ENCODE data around the gene TOP3A. TPM values are rescaled to one million over a fixed set of nuclear protein-coding genes. Genes with fewer than 3 reads are reported as not detected.

TOP3A gene
- total RNA-seq, 4 donors from 2014 or later, result 22.9 to 47.2 (median 27.5) TPM

DNA sequence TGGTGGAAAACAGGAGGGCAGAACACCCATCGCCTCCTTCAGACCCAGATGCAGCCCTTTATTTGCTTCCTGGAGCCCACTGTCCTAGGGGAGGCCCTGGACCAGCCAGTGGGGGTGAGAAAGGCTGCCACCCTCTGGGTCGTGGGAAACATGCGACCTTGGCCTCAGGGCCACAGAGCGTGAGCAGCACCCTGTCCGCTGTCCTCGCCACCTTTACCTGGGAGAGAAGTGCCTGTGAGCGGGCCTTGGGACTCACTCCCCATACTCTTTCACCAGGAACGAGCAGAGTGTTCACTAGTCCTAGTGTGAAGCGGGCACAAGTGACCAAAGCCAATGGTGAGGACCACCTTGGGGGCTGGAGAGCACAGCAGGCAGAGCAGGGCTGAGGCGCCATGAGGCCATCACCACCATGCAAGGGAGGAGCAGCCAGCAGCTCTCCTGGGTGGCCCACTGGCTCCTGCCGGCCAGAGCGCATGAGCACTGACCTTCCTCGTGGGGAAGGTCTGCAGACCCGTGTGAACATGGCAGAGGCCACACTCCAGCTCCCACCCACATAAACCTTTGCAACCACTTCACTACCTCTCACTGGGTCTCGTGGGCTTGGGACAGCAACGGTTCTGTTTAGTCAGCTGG is 8.8 kb upstream of the TOP3A start:
- TF ChIP-seq POLR2AphosphoS5 (IDR thresholded peaks at IDR 0.05) (no peak), POLR2A (IDR thresholded peaks at IDR 0.05) (no peak), EP300 (IDR thresholded peaks at IDR 0.05) (no peak)
- TF ChIP-seq, protein P1, sequence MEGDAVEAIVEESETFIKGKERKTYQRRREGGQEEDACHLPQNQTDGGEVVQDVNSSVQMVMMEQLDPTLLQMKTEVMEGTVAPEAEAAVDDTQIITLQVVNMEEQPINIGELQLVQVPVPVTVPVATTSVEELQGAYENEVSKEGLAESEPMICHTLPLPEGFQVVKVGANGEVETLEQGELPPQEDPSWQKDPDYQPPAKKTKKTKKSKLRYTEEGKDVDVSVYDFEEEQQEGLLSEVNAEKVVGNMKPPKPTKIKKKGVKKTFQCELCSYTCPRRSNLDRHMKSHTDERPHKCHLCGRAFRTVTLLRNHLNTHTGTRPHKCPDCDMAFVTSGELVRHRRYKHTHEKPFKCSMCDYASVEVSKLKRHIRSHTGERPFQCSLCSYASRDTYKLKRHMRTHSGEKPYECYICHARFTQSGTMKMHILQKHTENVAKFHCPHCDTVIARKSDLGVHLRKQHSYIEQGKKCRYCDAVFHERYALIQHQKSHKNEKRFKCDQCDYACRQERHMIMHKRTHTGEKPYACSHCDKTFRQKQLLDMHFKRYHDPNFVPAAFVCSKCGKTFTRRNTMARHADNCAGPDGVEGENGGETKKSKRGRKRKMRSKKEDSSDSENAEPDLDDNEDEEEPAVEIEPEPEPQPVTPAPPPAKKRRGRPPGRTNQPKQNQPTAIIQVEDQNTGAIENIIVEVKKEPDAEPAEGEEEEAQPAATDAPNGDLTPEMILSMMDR (IDR thresholded peaks at IDR 0.05), result no peak
- H3K9me3 ChIP-seq, result no peaks in the 10 kb centered on the region
- no peak overlapping the region for H3K4me3 ChIP-seq
- no peaks in the 10 kb centered on the region for H3K27me3 ChIP-seq
- DNase-seq (ENCODE audit: low spot score in 2 of 2), result no peak
- WGBS, result 83% methylated on average over 10 of the region's 16 CpGs
- peaks cover 25% of the 10 kb centered on the region for H3K4me1 ChIP-seq
- no peak overlapping the region for H3K27ac ChIP-seq
- H3K36me3 ChIP-seq, result peaks cover 74% of the 10 kb centered on the region

DNA sequence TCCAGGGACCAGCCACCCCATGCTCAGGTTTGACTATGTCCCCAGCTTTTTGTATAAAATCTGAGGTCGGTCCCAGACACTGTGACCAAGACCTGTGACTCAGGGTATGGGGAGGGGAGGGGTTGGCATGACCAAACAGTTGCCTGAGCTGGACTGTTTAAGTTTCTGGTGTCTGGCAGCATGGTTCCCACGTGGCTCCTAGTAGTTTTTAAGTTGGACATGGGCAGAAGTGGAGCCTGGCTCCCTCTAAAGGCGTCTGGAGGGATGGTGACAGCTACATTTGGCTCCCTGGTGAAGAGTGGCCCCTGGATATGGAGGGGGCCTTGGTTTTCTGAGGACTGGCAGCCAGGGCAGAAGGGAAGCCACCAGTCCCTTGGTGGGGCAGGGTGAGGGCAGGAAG is 8.2 kb upstream of the TOP3A start:
- 62% methylated on average over 3 of the region's 3 CpGs for WGBS
- H3K4me3 ChIP-seq, result no peak overlapping the region
- no peak for DNase-seq (ENCODE audit: low spot score in 2 of 2)
- H3K27ac ChIP-seq, result no peak overlapping the region
- no peaks in the 10 kb centered on the region for H3K9me3 ChIP-seq
- H3K27me3 ChIP-seq, result no peaks in the 10 kb centered on the region
- H3K4me1 ChIP-seq, result peaks cover 31% of the 10 kb centered on the region
- H3K36me3 ChIP-seq, result peaks cover 68% of the 10 kb centered on the region
- TF ChIP-seq, protein P1 (IDR thresholded peaks at IDR 0.05), result no peak
- TF ChIP-seq POLR2A (IDR thresholded peaks at IDR 0.05), result no peak
- TF ChIP-seq POLR2AphosphoS5 (IDR thresholded peaks at IDR 0.05), result no peak
- no peak for TF ChIP-seq EP300 (IDR thresholded peaks at IDR 0.05)

DNA sequence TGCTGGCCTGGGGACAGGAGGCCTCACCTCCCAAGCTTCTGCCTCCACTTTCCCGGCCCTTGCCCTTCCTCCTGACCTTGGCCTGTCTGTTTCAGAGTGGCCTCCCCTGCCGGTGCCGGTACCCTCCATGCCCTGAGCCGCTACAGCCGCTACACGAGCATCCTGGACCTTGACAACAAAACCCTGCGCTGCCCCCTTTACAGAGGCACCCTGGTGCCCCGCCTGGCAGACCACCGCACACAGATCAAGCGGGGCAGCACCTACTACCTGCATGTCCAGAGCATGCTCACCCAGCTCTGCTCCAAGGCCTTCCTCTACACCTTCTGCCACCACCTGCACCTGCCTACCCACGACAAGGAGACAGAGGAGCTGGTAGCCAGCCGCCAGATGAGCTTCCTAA is 7.7 kb upstream of the TOP3A start:
- peaks cover 65% of the 10 kb centered on the region for H3K36me3 ChIP-seq
- H3K9me3 ChIP-seq, result no peaks in the 10 kb centered on the region
- WGBS, result 96% methylated on average over 12 of the region's 12 CpGs
- TF ChIP-seq, protein P1 (IDR thresholded peaks at IDR 0.05), result no peak
- TF ChIP-seq EP300 (IDR thresholded peaks at IDR 0.05), result no peak
- TF ChIP-seq POLR2A (IDR thresholded peaks at IDR 0.05), result no peak
- TF ChIP-seq POLR2AphosphoS5 (IDR thresholded peaks at IDR 0.05), result no peak
- no peak overlapping the region for H3K27ac ChIP-seq
- no peak for DNase-seq (ENCODE audit: low spot score in 2 of 2)
- no peaks in the 10 kb centered on the region for H3K27me3 ChIP-seq
- peaks cover 36% of the 10 kb centered on the region for H3K4me1 ChIP-seq
- H3K4me3 ChIP-seq, result no peak overlapping the region

DNA sequence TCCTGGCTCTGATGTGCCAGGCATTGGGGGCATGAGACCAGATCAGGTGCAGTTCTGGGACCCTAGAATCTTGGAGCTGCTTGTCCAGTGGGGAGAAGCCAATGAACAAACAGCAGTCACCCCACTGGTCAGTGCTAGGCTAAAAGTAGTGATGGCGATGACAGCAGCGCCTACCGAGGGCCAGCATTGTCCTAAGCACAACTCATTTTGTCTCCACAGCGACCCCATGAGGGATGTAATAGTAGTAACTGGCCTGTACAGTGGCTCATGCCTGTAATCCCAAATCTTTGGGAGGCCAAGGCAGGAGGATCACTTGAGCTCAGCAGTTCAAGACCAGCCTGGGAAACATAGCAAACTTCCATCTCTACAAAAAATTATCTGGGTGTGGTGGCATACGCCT is 6.5 kb upstream of the TOP3A start:
- H3K36me3 ChIP-seq, result peaks cover 61% of the 10 kb centered on the region
- no peaks in the 10 kb centered on the region for H3K27me3 ChIP-seq
- H3K4me1 ChIP-seq, result peaks cover 48% of the 10 kb centered on the region
- WGBS, result 75% methylated on average over 5 of the region's 5 CpGs
- TF ChIP-seq POLR2AphosphoS5 (IDR thresholded peaks at IDR 0.05) (no peak), EP300 (IDR thresholded peaks at IDR 0.05) (no peak), POLR2A (IDR thresholded peaks at IDR 0.05) (no peak)
- TF ChIP-seq, protein P1 (IDR thresholded peaks at IDR 0.05), result no peak
- H3K9me3 ChIP-seq, result no peaks in the 10 kb centered on the region
- no peak for DNase-seq (ENCODE audit: low spot score in 2 of 2)
- H3K4me3 ChIP-seq, result no peak overlapping the region
- H3K27ac ChIP-seq, result no peak overlapping the region

DNA sequence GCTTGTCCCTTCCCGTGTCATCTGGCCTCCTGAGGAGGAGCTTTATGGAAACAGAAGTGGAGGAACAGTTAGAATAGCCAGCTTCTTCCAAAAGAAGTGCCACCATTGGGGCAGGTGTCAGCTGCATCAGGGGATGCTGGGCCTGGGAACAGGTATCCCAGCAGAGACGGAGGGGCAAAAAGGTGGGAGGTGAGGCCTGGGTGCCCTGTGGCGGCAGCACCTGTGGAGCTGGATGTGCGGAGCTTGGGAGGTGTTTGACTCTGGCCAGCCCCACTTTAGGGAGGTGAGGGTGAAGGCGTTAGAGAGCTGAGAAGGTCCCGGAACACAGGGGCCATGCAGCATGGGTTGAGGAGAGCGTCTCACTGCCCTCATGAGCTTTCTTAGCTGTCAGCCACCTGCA is 5.5 kb upstream of the TOP3A start:
- TF ChIP-seq EP300 (IDR thresholded peaks at IDR 0.05) (no peak), POLR2A (IDR thresholded peaks at IDR 0.05) (no peak), POLR2AphosphoS5 (IDR thresholded peaks at IDR 0.05) (no peak)
- TF ChIP-seq, protein P1 (IDR thresholded peaks at IDR 0.05), result no peak
- peaks cover 57% of the 10 kb centered on the region for H3K4me1 ChIP-seq
- DNase-seq (ENCODE audit: low spot score in 2 of 2), result no peak
- peaks cover 51% of the 10 kb centered on the region for H3K36me3 ChIP-seq
- no peaks in the 10 kb centered on the region for H3K9me3 ChIP-seq
- no peak overlapping the region for H3K27ac ChIP-seq
- no peak overlapping the region for H3K4me3 ChIP-seq
- 83% methylated on average over 6 of the region's 7 CpGs for WGBS
- no peaks in the 10 kb centered on the region for H3K27me3 ChIP-seq
